DOHH2 (cell line): ENCODE measurements around the gene DPH5.
"Not testable (repeated sequence)": the region's sequence is repeated elsewhere in the genome, so short reads cannot be mapped to it uniquely, and the experiment has no call there.

Source experiments
- H3F3A ChIP-seq: fragments of 200-600 bp; sonication (generic), shearing (Covaris generic); 2 replicates; pipeline ENCODE4 v1.6.0; 2016; ENCODE audit warnings: antibody characterized with exemption, mild to moderate bottlenecking; ENCODE audit not compliant: control insufficient read depth, insufficient read depth
- H3K27ac ChIP-seq: fragments of 200-600 bp; sonication (generic); 2 replicates; pipeline ENCODE4 v1.5.1; 2014; ENCODE audit warnings: low read depth, mild to moderate bottlenecking, low read length, moderate library complexity
- H3K27me3 ChIP-seq: fragments of 200-600 bp; sonication (generic); 2 replicates; pipeline ENCODE4 v1.6.1; 2014; ENCODE audit warnings: mild to moderate bottlenecking, low read length, mixed read lengths; ENCODE audit not compliant: control insufficient read depth
- H3K36me3 ChIP-seq: fragments of 200-600 bp; sonication (generic); 2 replicates; pipeline ENCODE4 v1.6.1; 2014; ENCODE audit warnings: mild to moderate bottlenecking, low read length, moderate library complexity, mixed read lengths; ENCODE audit not compliant: control insufficient read depth
- H3K4me1 ChIP-seq: fragments of 200-600 bp; sonication (generic); 2 replicates; pipeline ENCODE4 v1.6.1; 2014; ENCODE audit warnings: mild to moderate bottlenecking, low read length, mixed read lengths; ENCODE audit not compliant: control insufficient read depth
- H3K4me2 ChIP-seq: fragments of 200-600 bp; sonication (generic); 2 replicates; pipeline ENCODE4 v1.6.0; 2014; ENCODE audit warnings: mild to moderate bottlenecking, low read length, moderate library complexity
- H3K4me3 ChIP-seq: fragments of 200-600 bp; sonication (generic); 2 replicates; pipeline ENCODE4 v1.5.1; 2014; ENCODE audit warnings: mild to moderate bottlenecking, low read length, mixed read lengths
- H3K79me2 ChIP-seq: fragments of 200-600 bp; sonication (generic); 2 replicates; pipeline ENCODE4 v1.6.1; 2014; ENCODE audit warnings: mild to moderate bottlenecking, low read length, mixed read lengths; ENCODE audit not compliant: control insufficient read depth
- H3K9me2 ChIP-seq: fragments of 200-600 bp; sonication (generic); replicated peaks from 2 replicates; pipeline ENCODE4 v1.6.1; 2014; ENCODE audit warnings: mild to moderate bottlenecking, low read length, mixed read lengths; ENCODE audit not compliant: control insufficient read depth
- H3K9me3 ChIP-seq: fragments of 200-600 bp; sonication (generic); 2 replicates; pipeline ENCODE4 v1.6.1; 2014; ENCODE audit warnings: antibody characterized with exemption, low read length, mixed read lengths; ENCODE audit not compliant: control insufficient read depth, insufficient read depth
- H4K20me1 ChIP-seq: fragments of 200-600 bp; sonication (generic); 2 replicates; pipeline ENCODE4 v1.6.0; 2014; ENCODE audit warnings: low read depth, mild to moderate bottlenecking, antibody characterized with exemption, low read length, moderate library complexity; ENCODE audit not compliant: control insufficient read depth, insufficient read depth
- CTCF ChIP-seq: fragments of 200-600 bp; sonication (generic); IDR thresholded peaks from one replicate; pipeline ENCODE4 v1.5.1; 2014; ENCODE audit warnings: antibody characterized with exemption, mild to moderate bottlenecking, low read depth, low read length; ENCODE audit not compliant: poor library complexity, severe bottlenecking
- EZH2phosphoT487 ChIP-seq: fragments of 200-600 bp; sonication (generic); IDR thresholded peaks from 2 replicates; pipeline ENCODE4 v1.6.1; 2017; ENCODE audit warnings: borderline replicate concordance, mild to moderate bottlenecking, antibody characterized with exemption, low read length, moderate library complexity, mixed read lengths

The DPH5 gene

GRCh38 chr1:101039245-101039644 lies 13.7 kb upstream of the DPH5 start:
- Histone ChIP-seq H3K4me3 (no peak overlapping the region), H3K36me3 (peaks cover 57% of the 10 kb centered on the region), H3K4me1 (0 out of 2 replicates have a peak, but pooled peaks cover 4% of the 10 kb centered on the region)

GRCh38 chr1:101037316-101037715 lies 11.7 kb upstream of the DPH5 start:
- Histone ChIP-seq H3K9me2 (no peaks in the 10 kb centered on the region), H4K20me1 (no peaks in the 10 kb centered on the region), H3K4me2 (no peak overlapping the region), H3K4me3 (no peak overlapping the region), H3F3A (no peaks in the 10 kb centered on the region), H3K36me3 (peaks cover 64% of the 10 kb centered on the region), H3K4me1 (0 out of 2 replicates have a peak, but pooled peaks cover 4% of the 10 kb centered on the region), H3K27me3 (no peaks in the 10 kb centered on the region), H3K27ac (no peak overlapping the region), H3K9me3 (peaks cover 42% of the 10 kb centered on the region), H3K79me2 (peaks cover 43% of the 10 kb centered on the region)
- TF ChIP-seq EZH2phosphoT487 (no peak), CTCF (no peak)

More at GRCh38 chr1:101039245-101039644, 13.7 kb upstream of the DPH5 start:
- Histone ChIP-seq H3K9me2 (no peaks in the 10 kb centered on the region), H3K4me2 (no peak overlapping the region), H4K20me1 (no peaks in the 10 kb centered on the region), H3K27ac (no peak overlapping the region), H3K9me3 (peaks cover 36% of the 10 kb centered on the region), H3K27me3 (no peaks in the 10 kb centered on the region), H3F3A (no peaks in the 10 kb centered on the region), H3K79me2 (peaks cover 29% of the 10 kb centered on the region)
- no peak for TF ChIP-seq CTCF
- no peak for TF ChIP-seq EZH2phosphoT487

GRCh38 chr1:101033017-101033416 lies 7.4 kb upstream of the DPH5 start:
- TF ChIP-seq CTCF (no peak), EZH2phosphoT487 (no peak)
- Histone ChIP-seq H3K9me2 (no peaks in the 10 kb centered on the region), H4K20me1 (no peaks in the 10 kb centered on the region), H3K27me3 (no peaks in the 10 kb centered on the region), H3K27ac (no peak overlapping the region), H3K4me1 (peaks cover 11% of the 10 kb centered on the region), H3K79me2 (peaks cover 86% of the 10 kb centered on the region), H3K9me3 (peaks cover 9% of the 10 kb centered on the region), H3K36me3 (peaks cover 50% of the 10 kb centered on the region), H3K4me3 (no peak overlapping the region), H3F3A (no peaks in the 10 kb centered on the region), H3K4me2 (no peak overlapping the region)

- Histone ChIP-seq H3K4me1 (peaks cover 20% of the 10 kb centered on the region), H3K36me3 (peaks cover 52% of the 10 kb centered on the region), H3K79me2 (peaks cover 92% of the 10 kb centered on the region)
- not testable (repeated sequence) for H3K4me2 ChIP-seq, H3F3A ChIP-seq, H3K9me3 ChIP-seq, H3K9me2 ChIP-seq, H3K27me3 ChIP-seq, H4K20me1 ChIP-seq, H3K27ac ChIP-seq, H3K4me3 ChIP-seq
Observed at GRCh38 chr1:101032129-101032528, 6.5 kb upstream of the DPH5 start.
